Inflammatory macrophage treated with lipopolysaccharide for 4 hours (primary cell): Measurements from ENCODE around the gene CYTH1.

Experiments
- DNase-seq: peaks from one replicate; pipeline ENCODE4 v3.0.0-alpha.2; 2020

The CYTH1 gene

DNA sequence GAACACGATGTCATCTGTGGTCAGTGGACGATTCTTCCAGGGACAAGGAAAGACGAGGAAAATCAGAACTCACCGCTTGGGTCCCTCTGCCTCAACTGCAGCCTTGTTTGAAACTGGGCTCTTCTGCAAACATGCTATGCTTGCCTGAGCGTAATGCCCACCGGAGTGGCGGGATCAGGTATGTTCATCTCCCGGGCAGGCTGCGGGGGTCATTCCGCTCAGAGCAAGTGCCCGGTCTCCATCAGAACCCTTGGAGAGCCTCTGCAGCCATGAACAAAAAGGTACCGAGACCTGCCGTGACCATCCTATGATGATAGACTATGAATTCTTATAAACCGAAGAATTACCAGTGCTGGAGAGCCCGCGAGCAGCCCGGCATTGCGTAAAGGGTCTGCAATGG is 140.4 kb downstream of the CYTH1 start:
- no peak for DNase-seq

GRCh38 chr17:78641243-78641642 is 140.8 kb downstream of the CYTH1 start:
- no peak for DNase-seq

- no peak for DNase-seq
Measured at GRCh38 chr17:78640700-78641099, 141.4 kb downstream of the CYTH1 start.

GRCh38 chr17:78637643-78638420 is 144.2 kb downstream of the CYTH1 start:
- DNase-seq, result peak; percentile 19

GRCh38 chr17:78637146-78637545 is 144.9 kb downstream of the CYTH1 start:
- no peak for DNase-seq

- DNase-seq, result peak; percentile 26
Measured at GRCh38 chr17:78634154-78634553, 147.9 kb downstream of the CYTH1 start.

DNA sequence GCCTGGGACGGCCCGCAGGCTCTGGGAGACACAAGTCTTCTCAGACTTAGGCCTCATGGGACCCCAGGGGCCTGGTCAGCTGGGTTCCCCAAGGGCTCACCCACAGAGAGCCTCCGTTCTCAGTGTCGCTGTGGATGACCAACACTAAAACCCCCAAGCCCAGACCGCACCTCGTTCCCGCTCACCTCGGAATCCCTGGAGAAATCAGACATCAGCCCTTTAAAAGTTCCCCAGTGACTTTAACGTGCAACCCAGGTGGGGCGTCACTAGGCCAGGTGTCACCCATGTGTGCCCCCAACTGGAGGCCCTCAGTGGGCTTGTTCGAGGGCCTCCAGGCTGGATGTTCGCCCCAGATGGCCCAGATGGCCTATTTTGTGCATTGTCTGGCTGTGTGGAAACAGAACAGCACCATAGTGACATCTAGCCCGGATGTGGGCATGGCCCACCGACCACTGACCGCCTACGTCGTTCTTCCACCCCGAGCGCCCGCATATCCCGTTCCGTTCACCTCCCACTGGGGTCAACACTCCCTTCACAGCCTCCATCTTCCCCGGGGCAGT is 152.6 kb downstream of the CYTH1 start:
- no peak for DNase-seq

GRCh38 chr17:78628547-78629435 is 153.3 kb downstream of the CYTH1 start:
- DNase-seq, result no peak

- no peak for DNase-seq
Measured at GRCh38 chr17:78624324-78625151, 157.5 kb downstream of the CYTH1 start.
